Endothelial cell of umbilical vein (primary cell): ENCODE data around the gene DSE. TPM values are rescaled to one million over a fixed set of nuclear protein-coding genes. Genes with fewer than 3 reads are reported as not detected.

Experiments used
- BruUV-seq: library from RNA; stranded (reverse); fragments of 400-500 nt; replicated peaks from 2 replicates; lab custom pipeline; 2021; lab: Mats Ljungman, UMichigan
- CTCF ChIA-PET: fragments of 300-600, 350-600 bp; sonication (Branson Sonifier 250); formaldehyde crosslinking; loops from one replicate; lab custom pipeline; 2021; ENCODE audit warnings: antibody characterized with exemption, inconsistent platforms; lab: Charles Lee
- POLR2A ChIA-PET: fragments of 300-600, 350-600 bp; sonication (Branson Sonifier 250); formaldehyde crosslinking; loops from one replicate; lab custom pipeline; 2021; ENCODE audit warnings: antibody characterized with exemption, inconsistent platforms; lab: Charles Lee
- DNase-seq: peaks from one replicate; pipeline ENCODE4 v3.0.0-alpha.2; 2011; ENCODE audit warnings: low read depth, low spot score
- FAIRE-seq: peaks from 2 replicates; lab custom pipeline; 2011; peaks lifted over from hg19 to GRCh38; lab: Jason Lieb, UNC
- H2AFZ ChIP-seq: 2 replicates; pipeline ENCODE4 v1.6.0; 2012; ENCODE audit warnings: low read depth, low read length, control low read depth, inconsistent platforms
- H3K27ac ChIP-seq: 2 replicates; pipeline ENCODE4 v1.5.1; 2011; ENCODE audit warnings: low read depth, mild to moderate bottlenecking, control low read depth, low read length, moderate library complexity; ENCODE audit not compliant: insufficient read depth
- H3K27me3 ChIP-seq, 2 experiments: 2 replicates each; pipeline versions ENCODE4 v1.6.0 to v1.6.1; 2011; ENCODE audit warnings: low read length in 2 of 2, mixed read lengths in 1 of 2; ENCODE audit not compliant: control insufficient read depth in 2 of 2, insufficient read depth in 2 of 2
- H3K36me3 ChIP-seq, 2 experiments: 2 replicates in 1 of 2; 3 replicates in 1 of 2; pipeline ENCODE4 v1.5.1; 2011; ENCODE audit warnings: low read length in 2 of 2, mild to moderate bottlenecking in 1 of 2, moderate library complexity in 1 of 2; ENCODE audit not compliant: control insufficient read depth in 2 of 2, insufficient read depth in 2 of 2; ENCODE audit errors: extremely low read depth in 1 of 2
- H3K4me1 ChIP-seq: 3 replicates; pipeline ENCODE4 v1.5.1; 2011; ENCODE audit warnings: mild to moderate bottlenecking, low read length; ENCODE audit not compliant: control insufficient read depth, insufficient read depth; ENCODE audit errors: extremely low read depth
- H3K4me2 ChIP-seq: 2 replicates; pipeline ENCODE4 v1.6.1; 2011; ENCODE audit warnings: low read length, control low read depth, mixed read lengths; ENCODE audit not compliant: insufficient read depth
- H3K4me3 ChIP-seq, 3 experiments: fragments of 200-600 bp in 1 of 3; sonication (generic), shearing (Covaris generic) in 1 of 3; replicated peaks in 1 of 3; 2 replicates each; pipeline ENCODE4 v1.5.1; 2011 to 2016; ENCODE audit warnings: control low read depth in 3 of 3, low read length in 3 of 3, mild to moderate bottlenecking in 2 of 3, inconsistent platforms in 1 of 3, low read depth in 1 of 3, moderate library complexity in 1 of 3; ENCODE audit not compliant: insufficient read depth in 1 of 3
- H3K79me2 ChIP-seq: 2 replicates; pipeline ENCODE4 v1.6.0; 2012; ENCODE audit warnings: low read length, inconsistent platforms; ENCODE audit not compliant: control insufficient read depth, insufficient read depth
- H3K9ac ChIP-seq: replicated peaks from 2 replicates; pipeline ENCODE3; 2011; ENCODE audit warnings: low read length, control low read depth; ENCODE audit not compliant: insufficient read depth; ENCODE audit errors: extremely low read depth
- H3K9me1 ChIP-seq: replicated peaks from 3 replicates; pipeline ENCODE4 v1.6.0; 2011; ENCODE audit warnings: mild to moderate bottlenecking, low read length; ENCODE audit not compliant: control insufficient read depth, insufficient read depth; ENCODE audit errors: extremely low read depth
- H3K9me3 ChIP-seq: replicated peaks from 2 replicates; pipeline ENCODE4 v1.5.1; 2012; ENCODE audit warnings: low read length, inconsistent platforms; ENCODE audit not compliant: control insufficient read depth, insufficient read depth
- H4K20me1 ChIP-seq: replicated peaks from 2 replicates; pipeline ENCODE3; 2011; ENCODE audit warnings: mild to moderate bottlenecking, low read length; ENCODE audit not compliant: control insufficient read depth, insufficient read depth; ENCODE audit errors: extremely low read depth
- CTCF ChIP-seq, 2 donors: IDR thresholded peaks; 1 replicate in 1 of 2; 2 replicates in 1 of 2; pipeline ENCODE4 v1.5.1; 2011; ENCODE audit warnings: low read length in 2 of 2, mild to moderate bottlenecking in 2 of 2, moderate library complexity in 2 of 2, control low read depth in 1 of 2, inconsistent platforms in 1 of 2, low read depth in 1 of 2; ENCODE audit not compliant: insufficient read depth in 1 of 2; ENCODE audit errors: extremely low read depth in 1 of 2
- EZH2 ChIP-seq: IDR thresholded peaks from 2 replicates; pipeline ENCODE4 v1.6.1; 2012; ENCODE audit warnings: borderline replicate concordance, low read depth, mild to moderate bottlenecking, moderate library complexity, low read length, inconsistent platforms; ENCODE audit not compliant: severe bottlenecking
- FOS ChIP-seq: IDR thresholded peaks from 2 replicates; pipeline ENCODE4 v1.6.1; 2011; ENCODE audit warnings: mild to moderate bottlenecking, low read length, moderate library complexity, borderline replicate concordance; ENCODE audit not compliant: insufficient read depth
- GATA2 ChIP-seq: IDR thresholded peaks from 2 replicates; pipeline ENCODE4 v1.7.0; 2011; ENCODE audit warnings: low read depth, mild to moderate bottlenecking, moderate library complexity, mixed read lengths, low read length; ENCODE audit not compliant: insufficient read length, insufficient read depth
- JUN ChIP-seq: IDR thresholded peaks from 2 replicates; pipeline ENCODE4 v1.6.1; 2011; ENCODE audit warnings: borderline replicate concordance, low read depth; ENCODE audit not compliant: insufficient read length, insufficient read depth
- MYC ChIP-seq: IDR thresholded peaks from one replicate; pipeline ENCODE4 v1.6.1; 2011; ENCODE audit warnings: mild to moderate bottlenecking, low read depth, low read length
- POLR2A ChIP-seq: IDR thresholded peaks from 2 replicates; pipeline ENCODE4 v1.6.1; 2012; ENCODE audit warnings: low read depth, mild to moderate bottlenecking, control low read depth, low read length
- POLR2AphosphoS5 ChIP-seq: IDR thresholded peaks from 2 replicates; pipeline ENCODE4 v1.6.1; 2012; ENCODE audit warnings: low read depth, mild to moderate bottlenecking, control low read depth, low read length, moderate library complexity; ENCODE audit not compliant: insufficient read depth
- dilution Hi-C: fragments of 300-500 bp; cut with MboI; formaldehyde crosslinking; loops from one replicate; pipeline ENCODE4 v1.15.0; 2019; ENCODE audit warnings: low sequenced_read_pairs; ENCODE audit not compliant: extremely low pct_ligation_motif_present
- intact Hi-C: fragments of 100-400 bp; cut with micrococcal nuclease; formaldehyde crosslinking; loops from one replicate; pipeline ENCODE4 v1.10.0; 2022
- polyA plus RNA-seq, 4 experiments: library from polyadenylated mRNA; depleted of rRNA in 3 of 4; stranded (reverse) in 3 of 4; unstranded in 1 of 4; fragments of >200 nt; gene quantifications; 2 replicates each; pipeline versions ENCODE4 v1.2.1 to v1.2.3, GENCODE V29; 2011 to 2012; ENCODE audit warnings: missing spikeins in 1 of 4
- total RNA-seq: library from RNA; stranded (reverse); gene quantifications from 2 replicates; pipeline ENCODE4 v1.2.3, GENCODE V29; 2021
- TF ChIP-seq, protein P1 (sequence below): IDR thresholded peaks from 2 replicates; pipeline ENCODE4 v1.6.1; 2011; ENCODE audit not compliant: insufficient read depth, insufficient read length

Gene DSE
- total and polyA plus RNA-seq, 2 donors (not counting 3 experiments of a cell fraction or from before 2014, with no cell fraction given), result 12.0 to 25.0 TPM

DNA sequence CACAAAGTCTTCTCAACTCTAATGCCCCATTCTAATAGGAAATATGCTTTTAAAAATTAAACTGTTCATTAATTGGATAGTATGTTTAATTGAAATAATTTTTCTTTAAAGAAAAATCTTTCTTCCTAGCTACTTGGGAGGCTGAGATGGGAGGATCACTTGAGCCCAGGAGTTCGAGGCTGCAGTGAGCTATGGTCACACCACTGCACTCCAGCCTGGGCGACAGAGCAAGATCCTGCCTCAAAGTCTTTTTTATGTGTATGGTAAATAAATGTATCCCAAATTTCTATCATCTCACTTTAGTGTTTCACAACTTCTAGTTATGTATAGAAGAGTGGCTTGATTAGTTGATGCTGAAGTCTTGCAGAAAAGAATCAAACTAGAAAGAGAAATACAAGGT is 4.5 kb downstream of the DSE start:
- Histone ChIP-seq H3K27me3 (no peaks in the 10 kb centered on the region), H3K79me2 (no peaks in the 10 kb centered on the region), H3K36me3 (no peaks in the 10 kb centered on the region), H3K4me3 (no peak overlapping the region), H3K9me1 (no peaks in the 10 kb centered on the region), H3K4me1 (peaks cover 2% of the 10 kb centered on the region), H3K9me3 (no peaks in the 10 kb centered on the region), H4K20me1 (no peaks in the 10 kb centered on the region), H3K4me2 (no peak overlapping the region), H2AFZ (no peak overlapping the region), H3K27ac (no peak overlapping the region), H3K9ac (no peak overlapping the region)
- ChIA-PET POLR2A (no interaction called here), CTCF (no interaction called here)
- dilution Hi-C loops (no loop called here), intact Hi-C loops (no loop called here)
- DNase-seq, result no peak
- TF ChIP-seq POLR2AphosphoS5, result no peak
- TF ChIP-seq FOS, result no peak
- no peak for TF ChIP-seq POLR2A
- TF ChIP-seq EZH2, result no peak
- TF ChIP-seq GATA2, result no peak
- TF ChIP-seq, protein P1, sequence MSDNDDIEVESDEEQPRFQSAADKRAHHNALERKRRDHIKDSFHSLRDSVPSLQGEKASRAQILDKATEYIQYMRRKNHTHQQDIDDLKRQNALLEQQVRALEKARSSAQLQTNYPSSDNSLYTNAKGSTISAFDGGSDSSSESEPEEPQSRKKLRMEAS, result no peak
- TF ChIP-seq JUN, result no peak
- no peak for TF ChIP-seq MYC
- no peak for TF ChIP-seq CTCF (IDR thresholded peaks at IDR 0.05; ENCODE audit: extremely low read depth in 1 of 2, insufficient read depth in 1 of 2, low read depth in 1 of 2, low read length in 2 of 2)
- no TSS peak for BruUV-seq
- FAIRE-seq, result no peak
